GM12878 (cell line): Measurements from ENCODE around the gene MRPS12. TPM values are rescaled to one million over a fixed set of nuclear protein-coding genes. Genes with fewer than 3 reads are reported as not detected.

Source experiments
- CBFB ChIP-seq: IDR thresholded peaks from 2 replicates; pipeline ENCODE4 v1.6.1; 2016; ENCODE audit warnings: antibody characterized with exemption, low read depth
- CHD1 ChIP-seq: IDR thresholded peaks from 2 replicates; pipeline ENCODE4 v1.6.1; 2012; ENCODE audit warnings: low read depth, low read length, improper control_type of control experiment
- DPF2 ChIP-seq: fragments of 450-650 bp; IDR thresholded peaks from 2 replicates; pipeline ENCODE4 v1.6.1; 2017; ENCODE audit warnings: mild to moderate bottlenecking
- E2F8 ChIP-seq: fragments of 450-650 bp; IDR thresholded peaks from 2 replicates; pipeline ENCODE4 v1.6.1; 2018; ENCODE audit warnings: mild to moderate bottlenecking, low read depth, moderate library complexity; ENCODE audit not compliant: partially characterized antibody
- EED ChIP-seq: sonication (generic); IDR thresholded peaks from 2 replicates; pipeline ENCODE4 v1.6.1; 2016; ENCODE audit warnings: antibody characterized with exemption, low read depth
- EGR1 ChIP-seq, 2 experiments: IDR thresholded peaks; 1 replicate in 1 of 2; 2 replicates in 1 of 2; pipeline ENCODE4 v1.6.1; 2011 to 2012; ENCODE audit warnings: low read depth in 2 of 2, low read length in 2 of 2, borderline replicate concordance in 1 of 2, mild to moderate bottlenecking in 1 of 2, moderate library complexity in 1 of 2
- ESRRA ChIP-seq: IDR thresholded peaks from 2 replicates; pipeline ENCODE4 v1.6.1; 2012; ENCODE audit warnings: mild to moderate bottlenecking, low read length, improper control_type of control experiment
- FOXK2 ChIP-seq: fragments of 450-650 bp; IDR thresholded peaks from 2 replicates; pipeline ENCODE4 v1.6.1; 2017; ENCODE audit warnings: mild to moderate bottlenecking, moderate library complexity
- LARP7 ChIP-seq: fragments of 450-650 bp; IDR thresholded peaks from 2 replicates; pipeline ENCODE4 v1.6.1; 2017; ENCODE audit warnings: mild to moderate bottlenecking
- MEF2A ChIP-seq: IDR thresholded peaks from 2 replicates; pipeline ENCODE4 v1.6.1; 2011; ENCODE audit warnings: low read depth, mild to moderate bottlenecking, low read length, moderate library complexity; ENCODE audit not compliant: insufficient read depth
- MTA2 ChIP-seq: fragments of 450-650 bp; IDR thresholded peaks from 2 replicates; pipeline ENCODE4 v1.6.1; 2016; ENCODE audit warnings: low read depth, mild to moderate bottlenecking, moderate library complexity
- MTA3 ChIP-seq: IDR thresholded peaks from 2 replicates; pipeline ENCODE4 v1.6.1; 2012; ENCODE audit warnings: low read length, inconsistent platforms, borderline replicate concordance
- MYC ChIP-seq: IDR thresholded peaks from 2 replicates; pipeline ENCODE4 v1.6.1; 2011; ENCODE audit warnings: mild to moderate bottlenecking, low read length, moderate library complexity, inconsistent platforms; ENCODE audit not compliant: insufficient read depth, insufficient replicate concordance, insufficient read length, severe bottlenecking
- PML ChIP-seq: IDR thresholded peaks from 2 replicates; pipeline ENCODE4 v1.6.1; 2012; ENCODE audit warnings: low read length, inconsistent platforms
- POLR2AphosphoS5 ChIP-seq: IDR thresholded peaks from 2 replicates; pipeline ENCODE4 v1.6.1; 2011; ENCODE audit warnings: mild to moderate bottlenecking, low read length, inconsistent platforms
- RAD21 ChIP-seq: IDR thresholded peaks from 2 replicates; pipeline ENCODE4 v1.6.1; 2011; ENCODE audit warnings: mild to moderate bottlenecking, low read depth, low read length, moderate library complexity; ENCODE audit not compliant: insufficient read depth
- RELA ChIP-seq: fragments of 450-650 bp; IDR thresholded peaks from 2 replicates; pipeline ENCODE4 v1.8.0; 2014; ENCODE audit warnings: borderline replicate concordance; ENCODE audit not compliant: partially characterized antibody
- SRF ChIP-seq, 2 experiments: IDR thresholded peaks; 2 replicates each; pipeline ENCODE4 v1.6.1; 2011; ENCODE audit warnings: low read depth in 2 of 2, low read length in 2 of 2, mild to moderate bottlenecking in 1 of 2, moderate library complexity in 1 of 2
- USF1 ChIP-seq: IDR thresholded peaks from 2 replicates; pipeline ENCODE4 v1.6.1; 2011; ENCODE audit warnings: borderline replicate concordance, low read depth, mild to moderate bottlenecking, moderate library complexity, mixed read lengths, low read length; ENCODE audit not compliant: insufficient read depth; ENCODE audit errors: extremely low read length
- ZBED1 ChIP-seq: IDR thresholded peaks from 2 replicates; pipeline ENCODE4 v1.6.1; 2016; ENCODE audit warnings: borderline replicate concordance
- polyA plus RNA-seq, 11 experiments: library from polyadenylated mRNA; depleted of rRNA in 4 of 11; unstranded in 6 of 11; stranded (reverse) in 5 of 11; fragments of >200 nt; fragmentation: Nextera tagmentation in 4 of 11; fragmentation: Illumina TruSeq in 1 of 11; extraction: Ambion mirVana in 4 of 11; extraction: Trizol in 1 of 11; gene quantifications; 1 replicate in 1 of 11; 2 replicates in 10 of 11; pipeline versions ENCODE4 v1.2.1 to v1.2.3, GENCODE V29; 2011 to 2016; ENCODE audit warnings: inconsistent platforms in 2 of 11, missing spikeins in 2 of 11, low read depth in 1 of 11
- total RNA-seq, 4 experiments: library from RNA; depleted of rRNA in 3 of 4; stranded (reverse); fragments of >200 nt in 3 of 4; fragmentation: Illumina TruSeq in 1 of 4; extraction: Trizol in 1 of 4; gene quantifications; 2 replicates each; pipeline versions ENCODE4 v1.2.1 to v1.2.3, GENCODE V29; 2013 to 2021
- TF ChIP-seq, protein P1 (sequence below), 3 experiments: IDR thresholded peaks in 2 of 3; conservative IDR thresholded peaks in 1 of 3; 2 replicates each; pipeline ENCODE4 v1.5.1; 2011; ENCODE audit warnings: low read depth in 3 of 3, low read length in 3 of 3, mild to moderate bottlenecking in 3 of 3, control low read depth in 2 of 3, moderate library complexity in 2 of 3, inconsistent platforms in 1 of 3, mixed read lengths in 1 of 3; ENCODE audit not compliant: control insufficient read depth in 2 of 3, insufficient read depth in 1 of 3; ENCODE audit errors: extremely low read depth in 1 of 3
- TF ChIP-seq, protein P2 (sequence below): fragments of 450-650 bp; IDR thresholded peaks from 2 replicates; pipeline ENCODE4 v1.6.1; 2017; ENCODE audit warnings: low read depth, mild to moderate bottlenecking, moderate library complexity

The MRPS12 gene
- total and polyA plus RNA-seq, 10 of the 15 experiments (the other 5 are each of a cell fraction or from before 2014, with no cell fraction given) = 7.3 to 205 (median 77.3) TPM

DNA sequence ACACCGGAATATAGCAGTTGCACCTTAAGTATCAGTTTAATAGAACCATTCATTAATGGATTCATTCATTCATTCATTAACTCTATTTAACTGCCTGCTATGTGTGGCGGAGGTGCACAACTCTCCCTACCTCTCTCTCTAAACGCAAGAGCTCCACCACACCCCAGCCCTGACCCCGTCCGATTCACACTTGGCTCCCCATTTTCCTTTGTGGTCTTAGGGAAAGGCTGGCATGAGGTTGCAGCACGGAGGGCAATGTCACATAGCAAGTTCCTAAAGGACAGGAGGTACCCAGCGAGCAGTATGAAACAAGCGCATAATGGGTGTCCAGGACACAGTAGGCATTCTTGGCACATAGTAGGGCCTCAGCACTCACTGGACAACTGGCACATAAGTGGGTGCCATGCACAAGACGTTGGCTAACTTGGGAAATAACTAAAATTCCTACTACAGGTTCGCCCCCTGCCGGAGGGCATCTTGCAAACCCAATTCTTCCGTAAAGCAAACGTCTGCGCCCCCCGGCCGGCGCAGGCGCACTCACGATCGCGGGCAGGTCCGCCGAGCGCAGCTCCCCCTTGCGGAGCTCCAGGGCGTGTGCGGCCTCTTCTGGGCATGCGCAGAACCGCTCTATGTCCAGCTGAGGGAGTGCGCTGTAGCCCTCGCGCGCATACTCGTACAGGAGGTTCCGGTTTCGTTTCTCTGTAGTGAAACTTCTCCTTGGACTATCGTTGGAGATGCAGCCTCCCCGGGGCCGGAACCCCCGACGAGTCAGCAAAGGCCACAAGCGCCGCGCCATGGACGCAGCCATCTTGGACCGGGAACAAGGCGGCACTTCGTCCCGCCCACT is 592 bp upstream of the MRPS12 start, which contains the start of gene SARS2 (continued):
- TF ChIP-seq E2F8 = no peak
- 0 out of 2 replicates have a peak, but pooled peaks have one; percentile 8 for TF ChIP-seq CBFB
- TF ChIP-seq RAD21 = peak; percentile 58
- 0 out of 4 replicates have a peak, but pooled peaks of 1 of the 2 experiments have one; percentile 22 for TF ChIP-seq SRF (IDR thresholded peaks at IDR 0.05; ENCODE audit: low read depth in 2 of 2, low read length in 2 of 2)
- peak; percentile 75 for TF ChIP-seq EED
- peak; percentile 62; the same call in 1 of the 2 replicates for TF ChIP-seq MTA2
- peak; percentile 19 for TF ChIP-seq RELA
- TF ChIP-seq POLR2AphosphoS5 = no peak; the same call in 1 of the 2 replicates
- TF ChIP-seq PML = peak; percentile 88
- TF ChIP-seq, protein P1, sequence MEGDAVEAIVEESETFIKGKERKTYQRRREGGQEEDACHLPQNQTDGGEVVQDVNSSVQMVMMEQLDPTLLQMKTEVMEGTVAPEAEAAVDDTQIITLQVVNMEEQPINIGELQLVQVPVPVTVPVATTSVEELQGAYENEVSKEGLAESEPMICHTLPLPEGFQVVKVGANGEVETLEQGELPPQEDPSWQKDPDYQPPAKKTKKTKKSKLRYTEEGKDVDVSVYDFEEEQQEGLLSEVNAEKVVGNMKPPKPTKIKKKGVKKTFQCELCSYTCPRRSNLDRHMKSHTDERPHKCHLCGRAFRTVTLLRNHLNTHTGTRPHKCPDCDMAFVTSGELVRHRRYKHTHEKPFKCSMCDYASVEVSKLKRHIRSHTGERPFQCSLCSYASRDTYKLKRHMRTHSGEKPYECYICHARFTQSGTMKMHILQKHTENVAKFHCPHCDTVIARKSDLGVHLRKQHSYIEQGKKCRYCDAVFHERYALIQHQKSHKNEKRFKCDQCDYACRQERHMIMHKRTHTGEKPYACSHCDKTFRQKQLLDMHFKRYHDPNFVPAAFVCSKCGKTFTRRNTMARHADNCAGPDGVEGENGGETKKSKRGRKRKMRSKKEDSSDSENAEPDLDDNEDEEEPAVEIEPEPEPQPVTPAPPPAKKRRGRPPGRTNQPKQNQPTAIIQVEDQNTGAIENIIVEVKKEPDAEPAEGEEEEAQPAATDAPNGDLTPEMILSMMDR (IDR thresholded peaks at IDR 0.05 in 2 of 3, conservative IDR thresholded peaks at IDR 0.05 in 1 of 3; ENCODE audit: control insufficient read depth in 2 of 3, extremely low read depth in 1 of 3, insufficient read depth in 1 of 3, low read depth in 3 of 3, low read length in 3 of 3) = peak; percentile 98 to 100 (median 99); a peak in 5 of 6 replicates
- TF ChIP-seq EGR1 (IDR thresholded peaks at IDR 0.05; ENCODE audit: borderline replicate concordance in 1 of 2, low read depth in 2 of 2, low read length in 2 of 2) = 0 out of 3 replicates have a peak, but pooled peaks of 1 of the 2 experiments have one; percentile 29
- TF ChIP-seq USF1 = no peak
- peak; percentile 100 for TF ChIP-seq DPF2
- peak; percentile 51; the same call in 1 of the 2 replicates for TF ChIP-seq LARP7
- no peak for TF ChIP-seq MTA3
- no peak for TF ChIP-seq CHD1
- TF ChIP-seq MYC = no peak
- peak; percentile 25; the same call in 1 of the 2 replicates for TF ChIP-seq ESRRA
- TF ChIP-seq, protein P2, sequence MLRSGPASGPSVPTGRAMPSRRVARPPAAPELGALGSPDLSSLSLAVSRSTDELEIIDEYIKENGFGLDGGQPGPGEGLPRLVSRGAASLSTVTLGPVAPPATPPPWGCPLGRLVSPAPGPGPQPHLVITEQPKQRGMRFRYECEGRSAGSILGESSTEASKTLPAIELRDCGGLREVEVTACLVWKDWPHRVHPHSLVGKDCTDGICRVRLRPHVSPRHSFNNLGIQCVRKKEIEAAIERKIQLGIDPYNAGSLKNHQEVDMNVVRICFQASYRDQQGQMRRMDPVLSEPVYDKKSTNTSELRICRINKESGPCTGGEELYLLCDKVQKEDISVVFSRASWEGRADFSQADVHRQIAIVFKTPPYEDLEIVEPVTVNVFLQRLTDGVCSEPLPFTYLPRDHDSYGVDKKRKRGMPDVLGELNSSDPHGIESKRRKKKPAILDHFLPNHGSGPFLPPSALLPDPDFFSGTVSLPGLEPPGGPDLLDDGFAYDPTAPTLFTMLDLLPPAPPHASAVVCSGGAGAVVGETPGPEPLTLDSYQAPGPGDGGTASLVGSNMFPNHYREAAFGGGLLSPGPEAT = peak; percentile 54
- no peak for TF ChIP-seq ZBED1
- no peak for TF ChIP-seq FOXK2
- 0 out of 2 replicates have a peak, but pooled peaks have one; percentile 12 for TF ChIP-seq MEF2A
